ENCODE measurements around the gene TM9SF3.
A peak's percentile ranks its signal among the peaks of the same experiment; 100 is the strongest.

The TM9SF3 gene

GRCh38 chr10:96507044-96507443, 79.8 kb downstream of the TM9SF3 start:
- no peak for DNase-seq

- no peak for DNase-seq
Observed at GRCh38 chr10:96505150-96506136, 81.4 kb downstream of the TM9SF3 start.

- peak; percentile 96 for DNase-seq
Observed at GRCh38 chr10:96502561-96503282, 84.1 kb downstream of the TM9SF3 start.

- DNase-seq: peak; percentile 87
Observed at GRCh38 chr10:96501985-96502384, 84.8 kb downstream of the TM9SF3 start.

GRCh38 chr10:96500519-96500918, 86.3 kb downstream of the TM9SF3 start:
- DNase-seq: no peak

- no peak for DNase-seq
Observed at GRCh38 chr10:96500050-96500449, 86.8 kb downstream of the TM9SF3 start.

GRCh38 chr10:96497391-96497790, 89.4 kb downstream of the TM9SF3 start:
- no peak for DNase-seq

GRCh38 chr10:96496281-96496925, 90.4 kb downstream of the TM9SF3 start:
- no peak for DNase-seq

GRCh38 chr10:96495544-96495943, 91.3 kb downstream of the TM9SF3 start:
- no peak for DNase-seq

GRCh38 chr10:96494694-96495093, 92.1 kb downstream of the TM9SF3 start:
- DNase-seq: no peak

- no peak for DNase-seq
Observed at GRCh38 chr10:96493871-96494525, 92.8 kb downstream of the TM9SF3 start.

- DNase-seq: no peak
Observed at GRCh38 chr10:96493254-96493653, 93.6 kb downstream of the TM9SF3 start.

GRCh38 chr10:96491303-96491702, 95.5 kb downstream of the TM9SF3 start:
- no peak for DNase-seq

GRCh38 chr10:96488161-96488935, 98.5 kb downstream of the TM9SF3 start:
- DNase-seq: no peak

- DNase-seq: no peak
Observed at GRCh38 chr10:96482815-96483588, 103.8 kb downstream of the TM9SF3 start.

GRCh38 chr10:96478355-96478754, 108.5 kb downstream of the TM9SF3 start:
- no peak for DNase-seq

- no peak for DNase-seq
Observed at GRCh38 chr10:96473866-96474265, 112.9 kb downstream of the TM9SF3 start.

GRCh38 chr10:96470116-96470743, 116.6 kb downstream of the TM9SF3 start:
- DNase-seq: peak; percentile 38

GRCh38 chr10:96468845-96469244, 118.0 kb downstream of the TM9SF3 start:
- DNase-seq: no peak

Measured in kidney glomerular epithelial cell (primary cell).